NCI-H2196 treated with DMSO at 0.1 percent for 48 hours (cell line): ENCODE data around the gene GNAI2.
"Not testable (repeated sequence)": the region's sequence is repeated elsewhere in the genome, so short reads cannot be mapped to it uniquely, and the experiment has no call there.

ENCODE experiments used
- DNase-seq: peaks from one replicate; lab custom pipeline; 2025; ENCODE audit not compliant: unreplicated experiment; lab: John Stamatoyannopoulos, UW

The GNAI2 gene

DNA sequence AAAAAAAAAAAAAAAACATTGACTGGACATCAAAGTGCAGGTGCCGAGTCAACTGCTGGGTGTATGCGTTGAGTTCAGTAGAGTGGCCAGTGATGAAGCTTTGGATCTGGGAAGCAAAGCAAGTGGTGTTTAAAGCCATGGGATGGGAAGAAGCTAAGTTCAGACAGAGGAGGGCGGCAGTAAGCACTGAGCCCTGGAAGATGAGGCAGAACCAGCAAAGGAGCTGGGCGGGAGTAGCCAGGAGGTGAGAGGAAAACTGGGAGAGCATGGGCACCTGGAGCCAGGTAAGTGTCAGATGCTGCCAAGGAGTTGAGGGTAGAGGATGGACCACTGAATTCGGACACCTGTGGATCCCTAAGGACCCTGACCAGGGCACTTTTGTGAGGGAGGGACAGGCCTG is 11.4 kb upstream of the GNAI2 start:
- DNase-seq = no peak

- no peak for DNase-seq
These were observed 9.1 kb upstream of the GNAI2 start for GRCh38 chr3:50226888-50227389.

GRCh38 chr3:50227390-50228183 is 8.4 kb upstream of the GNAI2 start:
- DNase-seq = peak; percentile 76

GRCh38 chr3:50228184-50228763 is 7.7 kb upstream of the GNAI2 start:
- DNase-seq = not testable (repeated sequence)

DNA sequence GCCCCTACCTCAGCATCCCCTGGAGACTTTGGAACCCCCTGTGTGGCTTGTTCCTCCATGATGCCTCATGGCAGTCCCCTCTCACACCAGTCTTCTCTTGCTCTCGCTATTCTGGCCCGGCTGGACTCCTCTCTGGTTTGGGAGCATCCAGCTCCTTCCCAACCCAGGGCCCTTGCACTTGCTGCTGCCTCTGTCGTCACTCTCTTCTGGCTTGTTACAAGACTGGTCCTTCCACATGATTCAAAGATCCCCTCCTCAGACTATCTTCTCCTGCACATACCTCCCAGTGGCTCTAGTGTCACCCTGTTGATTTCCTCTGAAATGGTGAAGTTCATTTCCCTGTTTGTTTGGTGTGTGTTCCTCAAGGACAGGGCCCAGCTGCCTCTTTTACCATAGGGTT is 6.5 kb upstream of the GNAI2 start:
- no peak for DNase-seq

GRCh38 chr3:50230104-50230793 is 5.8 kb upstream of the GNAI2 start:
- no peak for DNase-seq

- DNase-seq = no peak
These were observed 5.2 kb upstream of the GNAI2 start for GRCh38 chr3:50230794-50231125.

DNA sequence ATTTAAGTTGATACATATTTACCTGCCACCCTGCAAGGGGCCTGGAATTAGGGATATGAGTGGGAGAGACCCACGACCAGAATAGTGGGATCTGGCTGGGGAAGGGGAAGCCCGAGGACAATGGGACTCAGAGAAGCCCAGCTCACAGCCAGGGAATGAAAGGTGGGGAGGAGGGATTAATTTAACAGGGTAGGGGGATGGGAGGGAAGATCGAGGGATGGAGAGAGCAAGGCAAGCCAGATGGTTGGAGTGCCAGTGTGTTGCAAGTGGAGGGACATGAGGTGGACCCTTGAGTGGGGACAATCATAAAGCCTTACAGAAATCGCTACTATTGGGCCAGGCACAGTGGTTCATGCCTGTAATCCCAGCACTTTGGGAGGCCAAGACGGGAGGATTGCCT is 4.4 kb upstream of the GNAI2 start:
- no peak for DNase-seq

GRCh38 chr3:50232303-50232702 is 3.7 kb upstream of the GNAI2 start:
- DNase-seq = no peak

- no peak for DNase-seq
These were observed 2.8 kb upstream of the GNAI2 start for GRCh38 chr3:50233176-50233575.

- DNase-seq = no peak
These were observed 604 bp downstream of the GNAI2 start for GRCh38 chr3:50236484-50237132.

DNA sequence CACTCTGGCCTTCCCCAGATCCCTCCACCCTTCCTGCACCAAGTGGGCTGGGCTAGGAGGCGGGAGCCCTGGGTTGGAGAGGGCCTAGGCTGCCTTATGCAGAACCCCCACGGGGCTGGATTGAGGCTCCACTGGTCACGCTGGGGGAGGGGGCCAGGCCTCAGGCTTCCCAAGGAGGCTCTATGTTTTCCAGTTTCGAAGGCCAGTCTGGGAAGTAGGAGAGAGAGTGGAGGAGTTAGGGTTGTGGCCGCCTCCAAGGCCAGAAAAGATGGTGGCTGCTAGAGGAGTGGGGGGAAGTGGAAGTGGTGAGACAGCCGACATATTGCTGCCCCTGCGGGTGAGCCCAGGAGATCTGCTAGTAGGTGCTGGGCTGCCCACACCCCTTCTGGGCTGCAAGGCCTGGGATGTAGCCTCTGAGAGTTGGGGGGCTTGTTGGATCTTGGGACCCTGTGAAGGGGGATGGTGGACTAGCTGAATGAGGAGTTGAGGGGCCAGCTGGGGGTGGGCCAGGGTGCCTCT is 1.2 kb downstream of the GNAI2 start:
- DNase-seq = no peak

DNA sequence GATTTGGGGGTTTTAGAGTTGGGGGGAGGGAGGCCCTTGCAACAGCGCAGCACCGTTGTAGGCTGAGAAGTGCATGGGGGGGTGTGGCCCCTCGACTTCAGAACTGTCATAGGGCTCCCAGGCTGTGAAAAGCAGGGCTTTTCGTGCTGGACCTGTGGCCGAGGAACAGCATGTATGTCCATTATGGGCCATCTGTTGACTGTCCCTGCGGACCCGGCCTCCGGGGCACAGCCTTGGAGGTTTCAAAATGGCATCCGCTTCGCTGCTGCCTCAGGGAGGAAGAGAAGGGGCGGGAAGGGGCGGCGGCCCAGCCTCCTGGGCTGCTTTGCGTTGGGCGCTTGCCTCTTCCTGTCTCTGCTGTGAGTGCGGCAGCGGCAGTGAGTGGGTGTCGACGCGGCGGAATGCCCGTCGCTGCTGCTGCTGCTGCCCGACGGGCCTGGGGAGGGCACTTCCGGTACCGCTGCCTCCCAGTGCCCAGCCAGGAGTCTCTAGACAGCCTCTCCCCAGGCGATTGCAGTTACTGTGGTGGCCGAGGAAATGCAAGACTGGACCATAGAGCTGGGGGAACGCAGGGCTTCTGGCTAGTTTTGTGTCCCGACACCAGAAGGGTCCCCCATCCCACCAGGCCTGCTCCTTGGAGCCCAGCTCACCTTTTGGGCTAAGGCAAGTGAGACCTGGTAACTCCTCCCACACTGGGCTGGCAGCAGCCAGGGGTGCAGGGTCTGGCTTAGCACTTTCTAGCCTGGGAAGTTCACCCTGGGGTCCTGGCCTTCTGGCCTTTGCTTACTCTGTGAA is 1.9 kb downstream of the GNAI2 start:
- peak; percentile 18 for DNase-seq

DNA sequence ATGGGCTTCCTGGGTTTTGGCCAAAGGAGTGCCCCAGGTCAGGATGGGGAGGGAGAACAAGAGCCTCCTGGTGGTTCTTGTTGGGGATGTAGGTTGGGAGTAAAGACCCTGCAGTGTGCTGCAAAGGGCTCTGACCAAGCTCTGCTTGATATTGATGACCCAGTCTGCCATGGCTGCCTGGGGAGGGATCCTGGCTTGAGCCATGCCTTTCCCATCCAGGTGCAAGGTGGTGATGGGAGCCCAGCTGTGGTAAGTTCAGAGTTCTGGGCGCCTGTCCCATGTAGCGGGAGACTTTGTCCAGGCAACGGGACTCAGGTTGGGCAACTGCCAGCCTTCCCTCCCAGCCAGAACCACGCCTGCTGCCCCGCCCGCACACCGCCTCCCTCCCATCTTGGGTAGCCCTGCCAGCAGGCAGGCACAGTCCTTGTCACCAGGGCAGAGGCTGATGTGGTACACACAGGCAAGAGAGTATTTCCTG is 2.6 kb downstream of the GNAI2 start:
- no peak for DNase-seq

GRCh38 chr3:50239649-50240048 is 3.6 kb downstream of the GNAI2 start:
- DNase-seq = no peak

DNA sequence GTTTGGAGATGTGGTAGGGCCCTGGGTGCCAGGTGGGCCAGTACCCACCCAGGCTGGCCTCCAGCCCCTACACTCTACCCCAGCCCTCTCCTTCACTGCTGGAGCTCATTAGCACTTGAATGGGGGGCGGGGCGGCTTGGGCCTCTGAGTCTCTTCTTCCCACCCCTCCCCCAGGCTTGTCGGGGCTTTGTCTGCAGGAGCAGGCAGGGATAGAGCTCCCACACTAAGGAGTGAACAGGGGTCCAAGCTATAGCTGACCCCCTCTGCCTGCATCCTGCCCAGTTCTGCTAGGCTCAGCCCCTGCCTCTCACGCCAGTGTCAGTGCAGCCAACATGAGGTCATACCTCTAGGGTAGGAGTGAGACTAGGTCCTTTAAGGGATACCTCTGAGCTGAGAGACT is 5.2 kb downstream of the GNAI2 start:
- no peak for DNase-seq

GRCh38 chr3:50241713-50242380 is 5.8 kb downstream of the GNAI2 start:
- DNase-seq = no peak

DNA sequence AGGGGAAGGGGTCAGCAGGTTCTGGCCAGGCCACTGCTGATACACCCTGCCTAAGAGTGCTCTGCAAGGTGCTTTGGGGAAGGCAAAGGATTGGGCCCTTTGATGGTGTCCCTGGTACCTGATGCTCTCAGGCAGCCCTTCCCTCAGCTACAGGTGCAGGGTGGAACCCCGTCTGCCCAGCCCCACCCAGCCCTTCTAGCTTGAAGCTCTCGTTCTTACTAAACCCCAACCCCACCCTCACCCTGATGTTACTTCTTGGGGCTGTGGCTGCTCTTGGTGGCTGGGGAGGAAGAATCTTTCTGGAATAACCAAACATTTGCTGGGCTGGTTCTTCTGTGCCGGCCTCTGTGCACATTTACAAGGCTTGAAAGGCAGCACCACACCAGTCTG is 6.4 kb downstream of the GNAI2 start:
- no peak for DNase-seq

- no peak for DNase-seq
These were observed 7.0 kb downstream of the GNAI2 start for GRCh38 chr3:50242851-50243542.

DNA sequence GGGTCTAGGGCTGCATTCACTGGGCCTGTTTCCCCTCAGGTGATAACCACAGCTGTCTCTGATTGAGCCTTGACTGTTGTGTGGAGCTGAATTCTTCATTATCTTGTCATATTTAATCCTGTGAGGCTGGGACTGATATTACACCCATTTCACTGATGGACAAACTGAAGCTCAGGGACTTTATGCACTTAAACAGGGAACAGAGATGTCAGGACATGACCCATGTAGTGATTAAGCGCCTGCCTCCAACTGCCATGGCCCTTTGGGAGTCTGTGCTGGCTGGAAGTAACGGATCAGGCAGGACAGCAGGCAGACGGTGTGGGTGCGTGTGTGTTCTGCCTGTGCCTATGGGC is 7.5 kb downstream of the GNAI2 start:
- no peak for DNase-seq
